ENCODE data around the gene ENPP5. TPM values are rescaled to one million over a fixed set of nuclear protein-coding genes. Genes with fewer than 3 reads are reported as not detected.
A peak's percentile ranks its signal among the peaks of the same experiment; 100 is the strongest.

The ENPP5 gene
- total and polyA plus RNA-seq, 12 donors, result 1.8 to 6.0 (median 4.5) TPM

GRCh38 chr6:46191961-46192360 lies 21.2 kb upstream of the ENPP5 start:
- Histone ChIP-seq H3K4me1 (peaks cover 0 to 7% (median 0%) of the 10 kb centered on the region in 9 donors), H3K9me3 (no peaks in the 10 kb centered on the region), H3K36me3 (no peaks in the 10 kb centered on the region), H3K4me3 (no peak overlapping the region), H3K27me3 (no peaks in the 10 kb centered on the region), H3K27ac (no peak overlapping the region)
- intact Hi-C loops (cut with DNase I), result loop anchor here in 1 of 10 donors (10.0 kb wide), 1 partner anchor 257 kb away; no protein-coding TSS in a partner anchor
- no peak for TF ChIP-seq CTCF (IDR thresholded peaks at IDR 0.05)
- 75 to 91% methylated on average over 1 of the region's 1 CpG for WGBS, 2 donors
- DNase-seq, result no peak
- ATAC-seq, result no peak

- TF ChIP-seq CTCF (IDR thresholded peaks at IDR 0.05), result no peak
- DNase-seq, result peak in 1 of 2 donors; percentile 15
- Histone ChIP-seq H3K9me3 (no peaks in the 10 kb centered on the region), H3K36me3 (no peaks in the 10 kb centered on the region), H3K4me1 (peaks cover 0 to 7% (median 0%) of the 10 kb centered on the region in 9 donors), H3K4me3 (no peak overlapping the region), H3K27ac (peak overlapping the region in 9 of 10 donors; percentile 10 to 70 (median 53)), H3K27me3 (no peaks in the 10 kb centered on the region)
- WGBS, 2 donors, result 51 to 59% methylated on average over 4 of the region's 4 CpGs
- ATAC-seq, result peak; percentile 71 to 98 (median 90)
- intact Hi-C loops (cut with DNase I), result loop anchor here in 1 of 10 donors (10.0 kb wide), 1 partner anchor 256 kb away; no protein-coding TSS in a partner anchor
Observed at GRCh38 chr6:46190889-46191288, 20.1 kb upstream of the ENPP5 start.

- Histone ChIP-seq H3K9me3 (no peaks in the 10 kb centered on the region), H3K4me1 (peaks cover 0 to 11% (median 0%) of the 10 kb centered on the region in 9 donors), H3K4me3 (no peak overlapping the region), H3K27ac (no peak overlapping the region), H3K27me3 (no peaks in the 10 kb centered on the region), H3K36me3 (no peaks in the 10 kb centered on the region)
- no peak for ATAC-seq
- intact Hi-C loops (cut with DNase I), result loop anchor here in 1 of 10 donors (10.0 kb wide), 1 partner anchor 255 kb away; no protein-coding TSS in a partner anchor
- TF ChIP-seq CTCF (IDR thresholded peaks at IDR 0.05), result no peak
- WGBS, 2 donors, result 89 to 91% methylated on average over 4 of the region's 4 CpGs
- DNase-seq, result no peak
Observed at GRCh38 chr6:46189726-46190125, 18.9 kb upstream of the ENPP5 start.

- TF ChIP-seq CTCF (IDR thresholded peaks at IDR 0.05), result no peak
- WGBS, 2 donors, result 86 to 97% methylated on average over 1 of the region's 1 CpG
- intact Hi-C loops (cut with DNase I), result no loop called here
Observed at GRCh38 chr6:46186583-46186982, 15.8 kb upstream of the ENPP5 start.

More at GRCh38 chr6:46186583-46186982, 15.8 kb upstream of the ENPP5 start:
- no peak overlapping the region for H3K27ac ChIP-seq
- no peaks in the 10 kb centered on the region for H3K9me3 ChIP-seq
- no peaks in the 10 kb centered on the region for H3K36me3 ChIP-seq
- H3K27me3 ChIP-seq, result no peaks in the 10 kb centered on the region
- no peak overlapping the region for H3K4me3 ChIP-seq
- no peak for ATAC-seq
- peaks cover 0 to 18% (median 8%) of the 10 kb centered on the region in 9 donors for H3K4me1 ChIP-seq
- no peak for DNase-seq
